GM23248 (cell line): ENCODE data around the gene VN1R5. TPM values are rescaled to one million over a fixed set of nuclear protein-coding genes. Genes with fewer than 3 reads are reported as not detected.

Experiments
- DNase-seq: peaks from one replicate; pipeline ENCODE4 v3.0.0-alpha.2; 2015
- H2AFZ ChIP-seq: fragments of 200-600 bp; sonication (generic); 2 replicates; pipeline ENCODE4 v1.6.1; 2016; ENCODE audit warnings: antibody characterized with exemption
- H3F3A ChIP-seq: fragments of 200-600 bp; sonication (generic); 2 replicates; pipeline ENCODE4 v1.6.1; 2016; ENCODE audit warnings: mild to moderate bottlenecking, antibody characterized with exemption, mixed run types; ENCODE audit not compliant: insufficient read depth
- H3K27ac ChIP-seq: fragments of 200-600 bp; sonication (generic); 2 replicates; pipeline ENCODE4 v1.5.1; 2016; ENCODE audit warnings: mild to moderate bottlenecking
- H3K27me3 ChIP-seq: fragments of 200-600 bp; sonication (generic); replicated peaks from 2 replicates; pipeline ENCODE4 v1.6.1; 2016; ENCODE audit warnings: mild to moderate bottlenecking; ENCODE audit not compliant: insufficient read depth
- H3K36me3 ChIP-seq: fragments of 200-600 bp; sonication (generic); 2 replicates; pipeline ENCODE4 v1.6.1; 2016; ENCODE audit warnings: low read depth, mild to moderate bottlenecking
- H3K4me1 ChIP-seq: fragments of 200-600 bp; sonication (generic); 2 replicates; pipeline ENCODE4 v1.6.1; 2016; ENCODE audit warnings: mild to moderate bottlenecking; ENCODE audit not compliant: insufficient read depth
- H3K4me2 ChIP-seq: fragments of 200-600 bp; sonication (generic); one replicate; pipeline ENCODE4 v1.6.1; 2016; ENCODE audit warnings: mild to moderate bottlenecking; ENCODE audit not compliant: unreplicated experiment
- H3K4me3 ChIP-seq: fragments of 200-600 bp; sonication (generic); 2 replicates; pipeline ENCODE4 v1.5.1; 2016; ENCODE audit warnings: mild to moderate bottlenecking
- H3K79me2 ChIP-seq: fragments of 200-600 bp; sonication (generic); 2 replicates; pipeline ENCODE4 v1.6.1; 2016; ENCODE audit warnings: mild to moderate bottlenecking; ENCODE audit not compliant: insufficient read depth
- H3K9ac ChIP-seq: fragments of 200-600 bp; sonication (generic); 2 replicates; pipeline ENCODE4 v1.6.1; 2016; ENCODE audit warnings: mild to moderate bottlenecking
- H3K9me2 ChIP-seq: fragments of 200-600 bp; sonication (generic); 2 replicates; pipeline ENCODE4 v1.6.1; 2016; ENCODE audit warnings: mixed run types, mild to moderate bottlenecking, moderate library complexity; ENCODE audit not compliant: insufficient read depth
- H3K9me3 ChIP-seq: fragments of 200-600 bp; sonication (generic); one replicate; pipeline ENCODE4 v1.6.1; 2017; ENCODE audit warnings: low read depth
- H4K20me1 ChIP-seq: fragments of 200-600 bp; sonication (generic); 2 replicates; pipeline ENCODE4 v1.6.0; 2016; ENCODE audit not compliant: insufficient read depth
- EZH2 ChIP-seq: fragments of 200-600 bp; sonication (generic); IDR thresholded peaks from 2 replicates; pipeline ENCODE4 v1.6.1; 2018; ENCODE audit warnings: antibody characterized with exemption, mild to moderate bottlenecking; ENCODE audit not compliant: insufficient read depth, poor library complexity, severe bottlenecking
- EZH2phosphoT487 ChIP-seq: fragments of 200-600 bp; sonication (generic); IDR thresholded peaks from 2 replicates; pipeline ENCODE4 v1.6.1; 2018; ENCODE audit warnings: antibody characterized with exemption, moderate library complexity, mild to moderate bottlenecking, low read depth; ENCODE audit not compliant: insufficient read depth
- WGBS, 2 experiments: methylation state at CpG; one replicate each; pipeline ENCODE4 v1.1.6; 2015 to 2017; ENCODE audit warnings: low lambda C conversion rate in 2 of 2, low coverage in 1 of 2; ENCODE audit errors: missing lambda C conversion rate in 2 of 2; 5-methylcytosine and 5-hydroxymethylcytosine counted together
- in situ Hi-C: fragments of 300-500 bp; cut with MboI; formaldehyde crosslinking; loops from 2 replicates; pipeline ENCODE4 v1.15.0; 2020
- polyA plus RNA-seq: library from polyadenylated mRNA; unstranded; fragments of >200 nt; fragmentation: Nextera tagmentation; extraction: Ambion mirVana; gene quantifications from 2 replicates; pipeline ENCODE4 v1.2.1, GENCODE V29; 2016
- total RNA-seq: library from RNA; depleted of rRNA; stranded (reverse); fragments of >200 nt; shearing (Covaris generic); gene quantifications from 2 replicates; pipeline ENCODE4 v1.2.3, GENCODE V29; 2014

The VN1R5 gene
- total and polyA plus RNA-seq, 2 experiments from 2014 or later, result not detected

DNA sequence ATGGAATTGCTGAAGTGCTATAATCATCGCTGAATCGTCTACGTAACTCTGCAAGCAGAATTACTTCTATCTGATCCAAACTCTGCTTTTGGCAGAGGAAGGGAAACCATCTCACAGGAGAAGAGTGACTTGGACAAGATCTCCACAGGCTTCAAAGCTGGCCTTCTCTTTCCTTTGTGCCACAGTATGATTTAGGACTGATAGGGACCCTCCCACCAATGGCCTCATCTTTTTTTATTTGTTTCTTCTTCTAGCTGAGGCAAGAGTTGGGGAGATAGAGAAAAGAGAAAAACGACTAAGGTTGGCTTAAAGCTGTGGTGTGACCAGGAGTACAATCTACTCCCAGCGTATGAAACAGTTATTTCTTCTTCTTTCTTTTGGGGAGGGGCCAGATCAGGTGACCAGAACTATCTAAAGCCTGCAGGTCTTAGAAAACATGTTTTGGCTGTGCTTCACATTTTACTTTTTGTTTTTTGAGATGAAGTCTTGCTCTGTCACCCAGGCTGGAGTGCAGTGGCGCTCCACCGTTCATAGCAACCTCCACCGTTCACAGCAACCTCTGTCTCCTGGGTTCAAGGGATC, 40.8 kb downstream of the VN1R5 start:
- WGBS, 2 experiments, result 79 to 81% methylated on average over 8 of the region's 8 CpGs
- in situ Hi-C loops, result no loop called here
- Histone ChIP-seq H3K79me2 (no peaks in the 10 kb centered on the region), H3K9me2 (no peaks in the 10 kb centered on the region), H3K27me3 (no peaks in the 10 kb centered on the region), H3K4me2 (no peak overlapping the region), H3K9me3 (no peaks in the 10 kb centered on the region), H3K36me3 (no peaks in the 10 kb centered on the region; the same call in 1 of the 2 replicates), H3K4me3 (no peak overlapping the region), H3K4me1 (peaks cover 18% of the 10 kb centered on the region), H2AFZ (no peak overlapping the region), H4K20me1 (no peaks in the 10 kb centered on the region), H3F3A (peaks cover 9% of the 10 kb centered on the region; the same call in 1 of the 2 replicates), H3K9ac (no peak overlapping the region), H3K27ac (no peak overlapping the region)
- TF ChIP-seq EZH2 (no peak), EZH2phosphoT487 (no peak)
- no peak for DNase-seq

- 79 to 80% methylated on average over 9 of the region's 9 CpGs for WGBS, 2 experiments
- H3K27ac ChIP-seq, result no peak overlapping the region
- peaks cover 9% of the 10 kb centered on the region; the same call in 1 of the 2 replicates for H3F3A ChIP-seq
- H3K9me2 ChIP-seq, result no peaks in the 10 kb centered on the region
- H3K9me3 ChIP-seq, result no peaks in the 10 kb centered on the region
- no peaks in the 10 kb centered on the region; the same call in 1 of the 2 replicates for H3K36me3 ChIP-seq
- no peaks in the 10 kb centered on the region for H3K27me3 ChIP-seq
- no peak overlapping the region for H2AFZ ChIP-seq
- H3K4me1 ChIP-seq, result peaks cover 18% of the 10 kb centered on the region
- TF ChIP-seq EZH2phosphoT487 (no peak), EZH2 (no peak)
- H4K20me1 ChIP-seq, result no peaks in the 10 kb centered on the region
- H3K79me2 ChIP-seq, result no peaks in the 10 kb centered on the region
- no peak overlapping the region for H3K9ac ChIP-seq
- in situ Hi-C loops, result no loop called here
- DNase-seq, result no peak
- H3K4me2 ChIP-seq, result no peak overlapping the region
- no peak overlapping the region for H3K4me3 ChIP-seq
Measured at GRCh38 chr1:247297263-247298123, 41.6 kb downstream of the VN1R5 start.

- H3K9me2 ChIP-seq, result no peaks in the 10 kb centered on the region
- no peak overlapping the region for H3K27ac ChIP-seq
- no peak overlapping the region for H3K4me3 ChIP-seq
- no peaks in the 10 kb centered on the region for H3K79me2 ChIP-seq
- H3K9me3 ChIP-seq, result no peaks in the 10 kb centered on the region
- no peak overlapping the region for H2AFZ ChIP-seq
- in situ Hi-C loops, result no loop called here
- TF ChIP-seq EZH2, result no peak
- no peak for TF ChIP-seq EZH2phosphoT487
- H3K4me1 ChIP-seq, result peaks cover 18% of the 10 kb centered on the region
- WGBS, 2 experiments, result 63 to 71% methylated on average over 6 of the region's 6 CpGs
- no peak for DNase-seq
- peaks cover 9% of the 10 kb centered on the region; the same call in 1 of the 2 replicates for H3F3A ChIP-seq
- no peaks in the 10 kb centered on the region; the same call in 1 of the 2 replicates for H3K36me3 ChIP-seq
- no peak overlapping the region for H3K4me2 ChIP-seq
- no peak overlapping the region for H3K9ac ChIP-seq
- no peaks in the 10 kb centered on the region for H4K20me1 ChIP-seq
- no peaks in the 10 kb centered on the region for H3K27me3 ChIP-seq
Measured at GRCh38 chr1:247298124-247298481, 42.2 kb downstream of the VN1R5 start.

DNA sequence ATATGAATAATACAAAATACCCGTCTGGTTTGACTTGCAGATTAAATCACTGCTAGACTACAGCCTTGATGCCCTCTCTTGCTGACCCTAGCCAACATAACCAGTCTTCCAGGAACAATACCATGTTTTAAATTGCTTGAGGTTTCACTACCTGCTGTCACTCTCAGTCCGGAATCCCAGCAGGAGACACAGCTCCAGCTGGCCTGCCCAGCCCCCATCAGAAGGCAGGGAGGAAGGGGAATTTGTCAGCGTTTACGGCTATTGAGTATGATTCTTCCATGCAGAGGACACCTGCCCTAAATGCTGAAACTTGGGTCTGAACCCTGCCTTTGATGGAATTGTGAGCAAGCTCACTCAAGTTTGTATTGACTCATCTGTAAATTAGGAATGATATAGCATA, 42.8 kb downstream of the VN1R5 start:
- H3K9me2 ChIP-seq, result no peaks in the 10 kb centered on the region
- no peak overlapping the region for H3K9ac ChIP-seq
- no peaks in the 10 kb centered on the region; the same call in 1 of the 2 replicates for H3K36me3 ChIP-seq
- no peaks in the 10 kb centered on the region for H3K27me3 ChIP-seq
- peaks cover 17% of the 10 kb centered on the region for H3K4me1 ChIP-seq
- in situ Hi-C loops, result no loop called here
- H3K27ac ChIP-seq, result no peak overlapping the region
- H3K4me2 ChIP-seq, result no peak overlapping the region
- no peak for DNase-seq
- no peak overlapping the region for H3K4me3 ChIP-seq
- TF ChIP-seq EZH2 (no peak), EZH2phosphoT487 (no peak)
- no peaks in the 10 kb centered on the region for H4K20me1 ChIP-seq
- WGBS, 2 experiments, result 92 to 95% methylated on average over 4 of the region's 4 CpGs
- no peaks in the 10 kb centered on the region for H3K9me3 ChIP-seq
- no peaks in the 10 kb centered on the region for H3K79me2 ChIP-seq
- H3F3A ChIP-seq, result peaks cover 9% of the 10 kb centered on the region; the same call in 1 of the 2 replicates
- no peak overlapping the region for H2AFZ ChIP-seq
